NB4 (cell line): ENCODE data around the gene CAMK2G.

Experiments
- MYC ChIP-seq: IDR thresholded peaks from 2 replicates; pipeline ENCODE4 v1.6.1; 2011; ENCODE audit warnings: low read depth, low read length
- TF ChIP-seq, protein P1 (sequence below): IDR thresholded peaks from one replicate; pipeline ENCODE4 v1.5.1; 2012; ENCODE audit warnings: low read depth, low read length

DNA sequence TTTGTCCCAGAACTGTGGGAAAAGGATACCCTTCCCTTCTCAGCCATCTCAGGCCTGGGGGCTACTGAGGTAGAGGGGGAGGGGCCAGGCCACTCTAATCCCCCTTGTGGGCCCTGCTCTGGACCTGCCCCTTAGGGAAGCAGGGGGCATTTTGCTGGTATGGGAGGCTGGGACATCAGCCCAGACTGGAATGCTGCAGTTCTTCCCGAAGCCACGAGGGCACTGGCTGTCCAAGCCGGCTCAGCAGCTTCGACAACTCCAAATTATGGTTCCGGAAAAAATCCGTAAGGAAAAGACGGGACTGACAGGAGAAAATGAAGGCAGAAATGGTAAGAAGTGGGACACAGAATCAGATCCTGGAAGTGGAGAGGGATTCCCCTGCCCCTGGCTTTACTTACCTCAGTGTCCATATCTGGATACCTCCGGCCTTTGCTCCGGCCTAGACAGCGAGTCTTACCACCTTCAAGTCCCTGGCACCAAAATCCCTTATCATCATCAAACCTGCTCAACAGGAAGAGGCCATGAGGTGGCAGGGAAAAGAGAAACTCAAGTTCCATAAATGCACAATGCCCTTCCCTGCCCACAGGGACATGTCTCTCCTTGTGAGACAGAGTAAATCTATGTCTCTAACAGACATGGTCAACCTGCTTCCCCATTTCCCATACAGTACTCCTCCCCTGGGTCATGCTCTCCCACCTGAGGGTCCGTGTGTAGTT lies 71.9 kb downstream of the CAMK2G start:
- TF ChIP-seq MYC, result no peak
- TF ChIP-seq, protein P1, sequence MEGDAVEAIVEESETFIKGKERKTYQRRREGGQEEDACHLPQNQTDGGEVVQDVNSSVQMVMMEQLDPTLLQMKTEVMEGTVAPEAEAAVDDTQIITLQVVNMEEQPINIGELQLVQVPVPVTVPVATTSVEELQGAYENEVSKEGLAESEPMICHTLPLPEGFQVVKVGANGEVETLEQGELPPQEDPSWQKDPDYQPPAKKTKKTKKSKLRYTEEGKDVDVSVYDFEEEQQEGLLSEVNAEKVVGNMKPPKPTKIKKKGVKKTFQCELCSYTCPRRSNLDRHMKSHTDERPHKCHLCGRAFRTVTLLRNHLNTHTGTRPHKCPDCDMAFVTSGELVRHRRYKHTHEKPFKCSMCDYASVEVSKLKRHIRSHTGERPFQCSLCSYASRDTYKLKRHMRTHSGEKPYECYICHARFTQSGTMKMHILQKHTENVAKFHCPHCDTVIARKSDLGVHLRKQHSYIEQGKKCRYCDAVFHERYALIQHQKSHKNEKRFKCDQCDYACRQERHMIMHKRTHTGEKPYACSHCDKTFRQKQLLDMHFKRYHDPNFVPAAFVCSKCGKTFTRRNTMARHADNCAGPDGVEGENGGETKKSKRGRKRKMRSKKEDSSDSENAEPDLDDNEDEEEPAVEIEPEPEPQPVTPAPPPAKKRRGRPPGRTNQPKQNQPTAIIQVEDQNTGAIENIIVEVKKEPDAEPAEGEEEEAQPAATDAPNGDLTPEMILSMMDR, result no peak
